HCT116 (cell line): Measurements from ENCODE around the gene ATP5F1D. TPM values are rescaled to one million over a fixed set of nuclear protein-coding genes. Genes with fewer than 3 reads are reported as not detected.
A peak's percentile ranks its signal among the peaks of the same experiment; 100 is the strongest.

Experiments
- ATAC-seq: fragments of 200-7000 bp; cut with Tn5 transposase; 2 replicates; pipeline ENCODE4 v1.9.1; 2020; ENCODE audit warnings: mild to moderate bottlenecking, moderate library complexity
- BruUV-seq: library from RNA; stranded (reverse); fragments of 400-500 nt; replicated peaks from 2 replicates; lab custom pipeline; 2021; lab: Mats Ljungman, UMichigan
- CTCF ChIA-PET: fragments of 300-600 bp; sonication (Branson Sonifier 250); formaldehyde crosslinking; loops from one replicate; lab custom pipeline; 2021; ENCODE audit warnings: antibody characterized with exemption; lab: Charles Lee
- POLR2A ChIA-PET: fragments of 300-600, 350-600 bp; sonication (Branson Sonifier 250); formaldehyde crosslinking; loops from one replicate; lab custom pipeline; 2021; ENCODE audit warnings: antibody characterized with exemption; lab: Charles Lee
- RAD21 ChIA-PET, 2 experiments: fragments of 300-600 bp; sonication (Branson Sonifier 250); formaldehyde crosslinking; loops; one replicate each; lab custom pipeline; 2023; ENCODE audit warnings: low total read pairs in 2 of 2; ENCODE audit not compliant: uncharacterized antibody in 2 of 2, unreplicated experiment in 2 of 2, low non-redundant PET in 1 of 2; lab: Charles Lee
- DNase-seq: peaks from one replicate; pipeline ENCODE4 v3.0.0-alpha.2; 2010; ENCODE audit warnings: low read depth, low spot score
- H2AFZ ChIP-seq: fragments of 200-600 bp; shearing (Covaris generic), sonication (generic); 2 replicates; pipeline ENCODE4 v1.6.1; 2017; ENCODE audit warnings: low read depth, mixed run types, mixed read lengths, antibody characterized with exemption, low read length; ENCODE audit not compliant: poor library complexity, severe bottlenecking
- H3K27ac ChIP-seq: 2 replicates; pipeline ENCODE4 v1.5.1; 2012; ENCODE audit warnings: low read depth, low read length
- H3K27me3 ChIP-seq: fragments of 200-600 bp; sonication (generic); 2 replicates; pipeline ENCODE4 v1.6.1; 2016; ENCODE audit warnings: mixed run types, low read length, mixed read lengths; ENCODE audit not compliant: insufficient read depth
- H3K36me3 ChIP-seq, 2 experiments: fragments of 200-500 bp in 1 of 2; fragments of 200-600 bp in 1 of 2; sonication (Bioruptor generic) in 1 of 2; sonication (generic) in 1 of 2; 2 replicates each; pipeline versions ENCODE4 v1.5.1 to v1.6.1; 2014 to 2016; ENCODE audit warnings: low read length in 2 of 2, inconsistent platforms in 1 of 2, mixed read lengths in 1 of 2, mixed run types in 1 of 2; ENCODE audit not compliant: insufficient read depth in 2 of 2, control insufficient read depth in 1 of 2
- H3K4me1 ChIP-seq, 2 experiments: fragments of 200-600 bp in 1 of 2; sonication (generic) in 1 of 2; 2 replicates each; pipeline versions ENCODE4 v1.5.1 to v1.6.1; 2012 to 2017; ENCODE audit warnings: low read length in 2 of 2, inconsistent platforms in 1 of 2, mild to moderate bottlenecking in 1 of 2, mixed read lengths in 1 of 2, mixed run types in 1 of 2, moderate library complexity in 1 of 2; ENCODE audit not compliant: insufficient read depth in 2 of 2, control insufficient read depth in 1 of 2
- H3K4me2 ChIP-seq: fragments of 200-600 bp; sonication (generic); 2 replicates; pipeline ENCODE4 v1.6.1; 2017; ENCODE audit warnings: mixed run types, low read length, mixed read lengths
- H3K4me3 ChIP-seq, 2 experiments: fragments of 200-600 bp in 1 of 2; sonication (generic) in 1 of 2; replicated peaks in 1 of 2; 2 replicates each; pipeline ENCODE4 v1.5.1; 2011 to 2016; ENCODE audit warnings: low read length in 2 of 2, control low read depth in 1 of 2, low read depth in 1 of 2, mild to moderate bottlenecking in 1 of 2, mixed read lengths in 1 of 2, mixed run types in 1 of 2
- H3K79me2 ChIP-seq: fragments of 200-600 bp; sonication (generic); 2 replicates; pipeline ENCODE4 v1.6.1; 2017; ENCODE audit warnings: mild to moderate bottlenecking, mixed run types, low read length, moderate library complexity, mixed read lengths; ENCODE audit not compliant: insufficient read depth
- H3K9ac ChIP-seq: fragments of 200-600 bp; sonication (generic); 2 replicates; pipeline ENCODE4 v1.6.1; 2016; ENCODE audit warnings: low read length, mixed read lengths
- H3K9me2 ChIP-seq: fragments of 200-600 bp; sonication (generic), shearing (Covaris generic); 2 replicates; pipeline ENCODE4 v1.6.1; 2017; ENCODE audit warnings: mixed run types, mild to moderate bottlenecking, moderate library complexity; ENCODE audit not compliant: insufficient read depth
- H3K9me3 ChIP-seq, 2 experiments: fragments of 200-500 bp in 1 of 2; fragments of 200-600 bp in 1 of 2; sonication (Bioruptor generic) in 1 of 2; sonication (generic) in 1 of 2; 2 replicates each; pipeline ENCODE4 v1.6.1; 2014 to 2017; ENCODE audit warnings: low read length in 2 of 2, mixed read lengths in 2 of 2, inconsistent platforms in 1 of 2, low read depth in 1 of 2, mild to moderate bottlenecking in 1 of 2, mixed run types in 1 of 2, moderate library complexity in 1 of 2; ENCODE audit not compliant: control insufficient read depth in 1 of 2, insufficient read depth in 1 of 2
- H4K20me1 ChIP-seq: fragments of 200-600 bp; sonication (generic), shearing (Covaris generic); 2 replicates; pipeline ENCODE4 v1.6.1; 2017; ENCODE audit warnings: mixed run types, mild to moderate bottlenecking, moderate library complexity; ENCODE audit not compliant: insufficient read depth
- CBX3 ChIP-seq: IDR thresholded peaks from 2 replicates; pipeline ENCODE4 v1.6.1; 2012; ENCODE audit warnings: low read depth
- CTCF ChIP-seq, 3 experiments: fragments of 200-600 bp in 1 of 3; sonication (generic) in 1 of 3; IDR thresholded peaks in 2 of 3; conservative IDR thresholded peaks in 1 of 3; 2 replicates each; pipeline ENCODE4 v1.5.1; 2012 to 2017; ENCODE audit warnings: low read depth in 2 of 3, low read length in 2 of 3, antibody characterized with exemption in 1 of 3, borderline replicate concordance in 1 of 3, control low read depth in 1 of 3, mild to moderate bottlenecking in 1 of 3, mixed read lengths in 1 of 3, mixed run types in 1 of 3, moderate library complexity in 1 of 3; ENCODE audit not compliant: insufficient read depth in 1 of 3
- EZH2 ChIP-seq: fragments of 200-600 bp; sonication (generic); IDR thresholded peaks from 2 replicates; pipeline ENCODE4 v1.6.1; 2017; ENCODE audit warnings: antibody characterized with exemption, mixed run types
- EZH2phosphoT487 ChIP-seq: fragments of 200-600 bp; IDR thresholded peaks from 2 replicates; pipeline ENCODE4 v1.6.1; 2018; ENCODE audit warnings: antibody characterized with exemption, borderline replicate concordance
- FOSL1 ChIP-seq: IDR thresholded peaks from 2 replicates; pipeline ENCODE4 v1.6.1; 2012; ENCODE audit warnings: low read depth
- JUND ChIP-seq: IDR thresholded peaks from 2 replicates; pipeline ENCODE4 v1.6.1; 2012
- POLR2A ChIP-seq: IDR thresholded peaks from 2 replicates; pipeline ENCODE4 v1.7.0; 2011; ENCODE audit warnings: borderline replicate concordance; ENCODE audit not compliant: insufficient read depth, insufficient read length; ENCODE audit errors: extremely low read depth
- RAD21 ChIP-seq: IDR thresholded peaks from 2 replicates; pipeline ENCODE4 v1.6.1; 2012; ENCODE audit warnings: low read depth, mild to moderate bottlenecking
- REST ChIP-seq: IDR thresholded peaks from 2 replicates; pipeline ENCODE4 v1.6.1; 2012; ENCODE audit warnings: low read depth
- SP1 ChIP-seq: IDR thresholded peaks from 2 replicates; pipeline ENCODE4 v1.6.1; 2012; ENCODE audit warnings: low read depth
- TCF7L2 ChIP-seq: IDR thresholded peaks from 2 replicates; pipeline ENCODE4 v1.7.0; 2011; ENCODE audit warnings: borderline replicate concordance, inconsistent platforms; ENCODE audit not compliant: insufficient read depth, insufficient read length; ENCODE audit errors: extremely low read depth
- YY1 ChIP-seq: IDR thresholded peaks from 2 replicates; pipeline ENCODE4 v1.6.1; 2011; ENCODE audit warnings: low read length, low read depth, moderate library complexity, mild to moderate bottlenecking; ENCODE audit not compliant: insufficient replicate concordance; ENCODE audit errors: extremely low read depth
- ZNF274 ChIP-seq: fragments of 200-500 bp; sonication (Bioruptor generic); IDR thresholded peaks from 2 replicates; pipeline ENCODE4 v1.6.1; 2014; ENCODE audit warnings: mild to moderate bottlenecking, low read depth, low read length, inconsistent platforms
- intact Hi-C: fragments of 100-400 bp; cut with micrococcal nuclease; formaldehyde crosslinking; loops from 2 replicates; pipeline ENCODE4 v1.10.0; 2022
- total RNA-seq: library from RNA; stranded (reverse); gene quantifications from one replicate; pipeline ENCODE4 v1.2.1, GENCODE V29; 2021; ENCODE audit not compliant: unreplicated experiment

Gene ATP5F1D
- total RNA-seq, 1 experiment from 2014 or later: 428 TPM

GRCh38 chr19:1276628-1277022 is 35.1 kb downstream of the ATP5F1D start (continued):
- TF ChIP-seq CTCF (IDR thresholded peaks at IDR 0.05 in 2 of 3, conservative IDR thresholded peaks at IDR 0.05 in 1 of 3; ENCODE audit: borderline replicate concordance in 1 of 3, insufficient read depth in 1 of 3, low read depth in 2 of 3, low read length in 2 of 3) (no peak), FOSL1 (no peak), REST (no peak), CBX3 (no peak), POLR2A (no peak), YY1 (no peak), EZH2phosphoT487 (no peak)

GRCh38 chr19:1277061-1277460 is 35.5 kb downstream of the ATP5F1D start:
- peaks cover 17 to 40% of the 10 kb centered on the region in 2 experiments for H3K4me1 ChIP-seq
- intact Hi-C loops: loop anchor here (10.0 kb wide), 1 partner anchor 128 kb away; the partner anchor contains the start of genes DAZAP1 and GAMT
- peaks cover 18 to 26% of the 10 kb centered on the region in 2 experiments; a peak in 3 of 4 replicates for H3K36me3 ChIP-seq
- ATAC-seq: no peak
- H2AFZ ChIP-seq: no peak overlapping the region
- POLR2A ChIA-PET: no interaction called here
- no peaks in the 10 kb centered on the region for H3K9me3 ChIP-seq
- H3K9ac ChIP-seq: peak overlapping the region; percentile 97
- RAD21 ChIA-PET: no interaction called here
- peak overlapping the region in 1 of 2 experiments; percentile 85; a peak in 3 of 4 replicates for H3K4me3 ChIP-seq
- no peaks in the 10 kb centered on the region for H3K27me3 ChIP-seq
- no TSS peak for BruUV-seq
- peaks cover 46% of the 10 kb centered on the region for H3K79me2 ChIP-seq
- no peaks in the 10 kb centered on the region for H4K20me1 ChIP-seq
- peak overlapping the region; percentile 100 for H3K27ac ChIP-seq
- DNase-seq: no peak
- no peaks in the 10 kb centered on the region for H3K9me2 ChIP-seq
- CTCF ChIA-PET: no interaction called here
- H3K4me2 ChIP-seq: peak overlapping the region; percentile 99
- no peak for TF ChIP-seq REST
- TF ChIP-seq ZNF274: no peak
- no peak for TF ChIP-seq CBX3
- TF ChIP-seq EZH2: no peak
- no peak for TF ChIP-seq SP1
- TF ChIP-seq CTCF (IDR thresholded peaks at IDR 0.05 in 2 of 3, conservative IDR thresholded peaks at IDR 0.05 in 1 of 3; ENCODE audit: borderline replicate concordance in 1 of 3, insufficient read depth in 1 of 3, low read depth in 2 of 3, low read length in 2 of 3): no peak
- TF ChIP-seq TCF7L2: no peak
- no peak for TF ChIP-seq RAD21
- no peak for TF ChIP-seq JUND
